ENCODE data around the gene MRPS34. TPM values are rescaled to one million over a fixed set of nuclear protein-coding genes. Genes with fewer than 3 reads are reported as not detected.

Gene MRPS34
- total and polyA plus RNA-seq, 9 of the 15 experiments (the other 6 are each of a cell fraction or from before 2014, with no cell fraction given): 5.2 to 334 (median 92.8) TPM

DNA sequence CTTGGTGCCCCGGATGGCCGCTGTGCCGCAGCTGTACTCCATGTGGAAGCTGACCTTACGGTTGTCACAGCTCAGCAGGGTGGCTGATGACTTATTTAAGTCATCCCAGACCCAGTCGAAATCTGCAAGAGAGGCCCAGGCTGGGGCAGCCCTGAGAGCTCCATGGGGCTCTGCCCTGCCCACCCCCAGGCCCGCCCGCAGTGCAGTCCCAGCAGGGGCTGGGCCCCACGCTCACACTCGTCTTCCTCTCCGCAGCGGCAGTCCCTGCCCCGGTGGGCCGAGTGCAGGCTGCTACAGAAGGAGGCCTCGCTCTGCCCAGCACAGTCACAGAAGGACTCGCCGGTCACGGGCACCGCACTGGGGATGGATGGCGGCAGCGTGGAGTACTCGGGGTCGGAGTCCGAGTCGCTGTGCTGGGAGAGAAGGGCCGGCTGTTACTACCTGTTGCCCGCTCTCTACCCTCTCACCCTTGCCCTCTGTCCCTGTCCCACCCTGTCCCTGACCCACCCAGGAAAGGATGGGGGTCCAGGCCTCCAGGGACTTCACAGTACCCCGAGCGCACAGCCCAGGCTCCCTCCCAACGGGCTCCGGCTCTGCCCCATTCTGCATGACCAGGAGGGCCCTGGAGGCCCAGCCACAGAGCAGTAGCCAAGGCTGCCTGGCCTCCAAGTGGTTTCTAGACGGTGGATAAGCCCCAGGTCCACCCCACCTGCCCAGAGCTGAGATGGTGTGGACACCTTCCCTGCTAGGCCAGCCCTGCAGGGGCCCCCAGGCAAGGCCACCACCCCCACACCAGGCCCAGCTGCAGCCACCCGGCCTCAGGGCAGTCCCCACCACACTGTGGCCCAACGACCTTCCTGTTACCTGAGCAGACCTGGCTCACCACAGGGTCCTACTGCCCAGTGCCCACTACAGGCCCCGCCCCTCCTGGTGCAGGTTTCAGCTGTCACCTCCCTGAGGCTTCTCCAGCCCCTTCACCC, 5.6 kb upstream of the MRPS34 start (continued):
- no peak for TF ChIP-seq FIP1L1 (IDR thresholded peaks at IDR 0.05; ENCODE audit: low read depth, low read length, poor library complexity, severe bottlenecking)
- TF ChIP-seq SNIP1 (IDR thresholded peaks at IDR 0.05; ENCODE audit: low read depth): no peak
- TF ChIP-seq ZNF696 (CRISPR knock-in tag; conservative IDR thresholded peaks at IDR 0.05): no peak
- TF ChIP-seq ZNF561 (CRISPR knock-in tag; conservative IDR thresholded peaks at IDR 0.05): no peak
- no peak for TF ChIP-seq SOX6 (IDR thresholded peaks at IDR 0.05)
- 0 out of 2 replicates have a peak, but pooled peaks have one; percentile 20 for TF ChIP-seq SUPT5H (IDR thresholded peaks at IDR 0.05)
- no peak for TF ChIP-seq SAFB2 (IDR thresholded peaks at IDR 0.05; ENCODE audit: borderline replicate concordance, low read depth, low read length, severe bottlenecking)
- TF ChIP-seq FOSL1 (tag; conservative IDR thresholded peaks at IDR 0.05): no peak
- TF ChIP-seq C11orf30 (IDR thresholded peaks at IDR 0.05; ENCODE audit: low read depth): no peak
- no peak for TF ChIP-seq TSC22D4 (tag; IDR thresholded peaks at IDR 0.05)
- TF ChIP-seq NR4A1 (CRISPR knock-in tag; IDR thresholded peaks at IDR 0.05): no peak
- no peak for TF ChIP-seq NR4A1 (tag; IDR thresholded peaks at IDR 0.05)
- no peak for TF ChIP-seq RBM25 (IDR thresholded peaks at IDR 0.05; ENCODE audit: low read depth, low read length, severe bottlenecking)
- peak; percentile 75; the same call in 1 of the 2 replicates for TF ChIP-seq TAF15 (IDR thresholded peaks at IDR 0.05; ENCODE audit: low read depth, low read length)
- TF ChIP-seq XRCC5 (IDR thresholded peaks at IDR 0.05; ENCODE audit: low read depth, low read length): no peak
- no peak for TF ChIP-seq NRF1 (conservative IDR thresholded peaks at IDR 0.05 in 1 of 2, IDR thresholded peaks at IDR 0.05 in 1 of 2)
- peak; percentile 20 for TF ChIP-seq POLR2B (IDR thresholded peaks at IDR 0.05; ENCODE audit: low read depth, partially characterized antibody)
- TF ChIP-seq ZNF551 (CRISPR knock-in tag; IDR thresholded peaks at IDR 0.05): no peak
- TF ChIP-seq ZNF668 (CRISPR knock-in tag; IDR thresholded peaks at IDR 0.05): no peak
- no peak for TF ChIP-seq HDAC3 (IDR thresholded peaks at IDR 0.05; ENCODE audit: borderline replicate concordance, partially characterized antibody)
- TF ChIP-seq ZNF589 (CRISPR knock-in tag; IDR thresholded peaks at IDR 0.05; ENCODE audit: low read depth): no peak
- TF ChIP-seq OTX1 (CRISPR knock-in tag; IDR thresholded peaks at IDR 0.05): no peak
- TF ChIP-seq, protein P1, sequence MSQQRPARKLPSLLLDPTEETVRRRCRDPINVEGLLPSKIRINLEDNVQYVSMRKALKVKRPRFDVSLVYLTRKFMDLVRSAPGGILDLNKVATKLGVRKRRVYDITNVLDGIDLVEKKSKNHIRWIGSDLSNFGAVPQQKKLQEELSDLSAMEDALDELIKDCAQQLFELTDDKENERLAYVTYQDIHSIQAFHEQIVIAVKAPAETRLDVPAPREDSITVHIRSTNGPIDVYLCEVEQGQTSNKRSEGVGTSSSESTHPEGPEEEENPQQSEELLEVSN (IDR thresholded peaks at IDR 0.05; ENCODE audit: borderline replicate concordance in 1 of 2, extremely low read depth in 1 of 2, insufficient read depth in 1 of 2, insufficient read length in 1 of 2, low read depth in 1 of 2, low read length in 1 of 2, poor library complexity in 1 of 2, severe bottlenecking in 1 of 2): no peak
- TF ChIP-seq CBX3 (IDR thresholded peaks at IDR 0.05; ENCODE audit: borderline replicate concordance in 1 of 2, low read length in 2 of 2): no peak
- TF ChIP-seq ZNF586 (CRISPR knock-in tag; conservative IDR thresholded peaks at IDR 0.05): no peak
- TF ChIP-seq CREB1 (IDR thresholded peaks at IDR 0.05): no peak
- TF ChIP-seq CREB1 (CRISPR knock-in tag; IDR thresholded peaks at IDR 0.05): no peak
- peak; percentile 45; the same call in 1 of the 2 replicates for TF ChIP-seq POLR2AphosphoS2 (IDR thresholded peaks at IDR 0.05; ENCODE audit: low read length)
- TF ChIP-seq, protein P2, sequence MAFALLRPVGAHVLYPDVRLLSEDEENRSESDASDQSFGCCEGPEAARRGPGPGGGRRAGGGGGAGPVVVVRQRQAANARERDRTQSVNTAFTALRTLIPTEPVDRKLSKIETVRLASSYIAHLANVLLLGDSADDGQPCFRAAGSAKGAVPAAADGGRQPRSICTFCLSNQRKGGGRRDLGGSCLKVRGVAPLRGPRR (CRISPR knock-in tag; IDR thresholded peaks at IDR 0.05): no peak
